ENCODE data around the gene KRT7.
"Not testable (repeated sequence)": the region's sequence is repeated elsewhere in the genome, so short reads cannot be mapped to it uniquely, and the experiment has no call there.

Gene KRT7

DNA sequence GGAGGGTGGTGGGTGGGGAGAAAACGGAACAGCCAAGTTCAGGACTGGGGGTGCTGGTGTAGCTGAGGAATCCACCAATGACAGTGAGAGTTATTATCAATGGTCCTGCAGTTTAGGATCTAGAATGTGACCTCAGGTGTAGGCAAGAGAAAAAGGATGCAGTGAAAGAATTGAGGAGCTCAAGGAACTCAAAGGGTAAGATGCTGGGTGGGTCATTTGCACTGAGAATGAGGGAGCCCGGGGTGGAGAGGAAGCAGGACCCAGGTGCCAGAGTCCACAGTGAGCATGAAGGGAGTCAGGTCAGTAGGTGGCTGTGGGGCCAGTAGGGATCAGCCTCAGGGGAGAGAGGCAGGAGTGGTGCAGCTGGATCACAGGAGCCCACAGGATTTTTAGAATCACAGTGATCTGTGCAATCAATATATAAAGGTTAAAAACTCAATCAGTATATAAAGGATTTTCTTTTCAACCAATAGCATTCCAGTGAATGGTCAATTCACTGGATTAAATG lies 3.2 kb upstream of the KRT7 start:
- DNase-seq (ENCODE audit: low read depth in 2 of 3, low spot score in 2 of 3), result no peak

DNA sequence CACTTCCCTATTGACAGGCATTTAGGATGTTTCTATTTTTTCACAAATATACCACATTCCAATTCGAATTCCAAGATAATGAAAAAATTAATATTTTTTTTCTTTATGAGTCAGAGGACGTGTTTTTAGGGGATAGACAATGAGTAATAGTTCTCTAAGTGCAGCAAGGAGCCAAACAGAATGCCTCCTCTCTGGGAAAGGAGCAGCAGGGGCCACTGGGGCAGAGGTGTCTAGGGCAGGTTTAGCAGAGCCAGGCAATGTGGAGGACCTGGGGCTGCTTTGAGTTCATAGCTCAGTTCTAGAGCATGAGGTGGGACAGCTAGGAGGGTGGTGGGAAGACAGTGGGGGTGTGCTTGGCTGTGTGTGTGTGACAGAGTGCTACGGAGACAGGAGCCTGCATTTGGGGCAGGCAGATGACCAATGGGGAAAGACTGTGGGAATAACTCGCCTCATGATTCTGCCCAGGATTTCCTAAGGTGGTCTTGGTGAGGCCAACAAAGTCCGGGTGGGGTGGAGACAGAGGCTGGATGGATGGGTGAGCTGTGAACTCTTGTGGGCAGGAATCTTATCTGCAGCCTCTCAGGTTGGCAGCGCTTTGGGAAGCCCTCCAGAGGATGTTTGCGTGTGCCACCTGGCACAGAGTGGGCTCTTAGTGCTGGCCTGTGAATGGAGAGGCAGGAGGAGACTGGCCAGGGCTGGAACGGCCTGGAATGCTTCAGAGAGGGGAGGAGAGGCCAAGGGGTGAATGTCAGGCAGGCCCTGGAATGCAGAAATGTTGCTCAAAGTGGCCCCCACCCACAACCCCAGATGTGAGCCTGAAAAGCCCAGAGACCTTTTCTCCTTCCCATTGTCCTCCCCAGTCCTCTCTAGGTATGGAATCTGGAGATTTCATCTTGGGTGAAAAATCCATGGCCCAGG lies 2.4 kb upstream of the KRT7 start:
- no peak for DNase-seq (ENCODE audit: low read depth in 2 of 3, low spot score in 2 of 3)

DNA sequence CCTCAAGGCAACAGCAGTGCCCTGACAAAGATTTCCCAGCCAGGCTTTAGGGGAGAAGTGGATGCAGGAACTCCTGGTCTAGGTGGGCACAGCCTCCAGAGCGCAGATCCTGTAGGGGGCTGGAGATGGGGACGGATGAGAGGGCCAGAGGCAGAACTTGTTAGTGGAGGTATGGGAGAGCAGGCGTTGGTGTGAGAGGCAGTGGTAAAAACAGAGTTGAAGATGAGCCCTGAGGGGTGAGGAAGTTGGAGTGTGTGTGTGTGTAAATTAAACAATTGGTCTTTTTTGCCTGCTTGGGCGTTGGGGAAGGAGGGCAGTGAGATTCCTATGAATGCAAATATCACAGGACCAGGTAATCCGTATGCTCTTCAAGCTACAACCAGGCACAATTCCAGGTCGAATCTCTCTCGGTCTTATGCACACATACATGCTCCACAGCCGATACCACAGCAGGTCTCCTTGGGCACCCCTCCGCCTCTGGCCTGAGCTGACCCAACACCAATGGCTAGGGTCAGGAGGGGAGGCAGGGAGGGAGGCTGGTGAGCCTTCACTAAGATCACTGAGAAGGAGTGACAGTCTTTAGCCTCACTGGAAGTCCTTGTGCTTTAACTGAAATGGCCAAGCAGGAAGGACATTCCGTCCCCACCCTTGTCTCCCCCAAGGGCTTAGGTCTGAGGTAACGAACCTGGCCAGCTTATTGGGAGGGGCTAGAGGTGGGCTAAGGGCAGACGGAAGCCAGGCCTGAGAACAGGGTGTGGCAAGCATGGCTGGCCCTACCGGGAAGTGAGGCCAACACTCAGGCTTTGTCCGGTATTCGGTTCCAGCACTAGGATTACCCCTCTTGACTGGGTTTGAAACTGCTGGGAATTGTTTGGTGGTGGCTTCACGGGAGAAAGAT lies 1.5 kb upstream of the KRT7 start:
- DNase-seq (ENCODE audit: low read depth in 2 of 3, low spot score in 2 of 3), result no peak

DNA sequence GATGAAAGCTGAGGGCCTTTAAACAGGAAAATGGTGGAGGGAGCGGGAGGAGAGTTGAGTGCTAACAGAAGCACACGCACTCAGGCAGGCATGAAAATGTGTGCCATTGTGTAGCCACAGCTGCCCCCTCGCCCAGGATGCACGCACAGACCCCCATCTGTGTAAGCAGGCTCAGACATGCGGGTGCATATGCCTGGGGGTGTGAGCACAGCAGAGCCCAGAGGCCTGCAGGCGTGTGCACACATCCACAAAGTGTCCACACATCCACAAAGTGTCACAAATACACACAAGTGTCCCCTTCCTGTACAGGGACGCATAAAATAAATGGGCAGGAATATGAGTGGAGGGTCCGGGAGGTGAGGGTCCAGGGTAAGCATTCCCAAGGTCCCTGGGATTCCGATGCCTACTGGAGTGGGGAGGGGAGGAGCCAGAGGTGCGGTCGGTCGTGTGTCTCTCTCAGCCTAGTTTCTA lies 805 bp upstream of the KRT7 start:
- DNase-seq (ENCODE audit: low read depth in 2 of 3, low spot score in 2 of 3), result no peak

DNA sequence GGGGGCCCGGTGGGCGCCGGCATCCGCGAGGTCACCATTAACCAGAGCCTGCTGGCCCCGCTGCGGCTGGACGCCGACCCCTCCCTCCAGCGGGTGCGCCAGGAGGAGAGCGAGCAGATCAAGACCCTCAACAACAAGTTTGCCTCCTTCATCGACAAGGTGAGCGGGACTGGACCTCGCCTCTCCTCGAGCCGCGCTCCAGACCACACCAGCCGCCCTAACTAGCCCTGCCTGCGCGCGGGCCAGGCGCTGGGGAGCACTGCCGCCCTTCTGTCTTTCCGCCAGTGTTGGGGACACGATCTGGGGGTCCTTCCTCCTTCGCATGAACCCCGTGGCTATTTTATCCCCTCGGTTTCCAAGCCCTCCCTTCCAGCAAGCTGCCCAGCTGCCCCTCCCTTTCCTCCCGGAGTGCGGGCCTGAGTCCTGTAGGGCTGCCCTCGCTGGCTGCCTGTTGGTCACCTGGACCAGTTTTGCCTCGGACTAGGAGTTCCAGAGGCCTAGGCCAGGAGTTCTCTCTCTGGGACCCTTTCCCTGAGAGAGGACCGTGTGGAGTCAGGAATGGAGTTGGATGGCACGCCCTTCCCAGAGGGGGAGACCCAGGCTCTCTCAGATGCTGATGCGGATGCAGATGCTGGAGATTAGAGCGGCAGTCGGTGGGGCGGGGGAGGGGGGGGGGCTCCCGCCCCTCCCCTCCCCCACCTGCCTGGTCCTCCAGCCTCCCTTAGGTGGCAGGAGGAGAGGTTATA lies 592 bp downstream of the KRT7 start:
- DNase-seq (ENCODE audit: low read depth in 2 of 3, low spot score in 2 of 3), result no peak

DNA sequence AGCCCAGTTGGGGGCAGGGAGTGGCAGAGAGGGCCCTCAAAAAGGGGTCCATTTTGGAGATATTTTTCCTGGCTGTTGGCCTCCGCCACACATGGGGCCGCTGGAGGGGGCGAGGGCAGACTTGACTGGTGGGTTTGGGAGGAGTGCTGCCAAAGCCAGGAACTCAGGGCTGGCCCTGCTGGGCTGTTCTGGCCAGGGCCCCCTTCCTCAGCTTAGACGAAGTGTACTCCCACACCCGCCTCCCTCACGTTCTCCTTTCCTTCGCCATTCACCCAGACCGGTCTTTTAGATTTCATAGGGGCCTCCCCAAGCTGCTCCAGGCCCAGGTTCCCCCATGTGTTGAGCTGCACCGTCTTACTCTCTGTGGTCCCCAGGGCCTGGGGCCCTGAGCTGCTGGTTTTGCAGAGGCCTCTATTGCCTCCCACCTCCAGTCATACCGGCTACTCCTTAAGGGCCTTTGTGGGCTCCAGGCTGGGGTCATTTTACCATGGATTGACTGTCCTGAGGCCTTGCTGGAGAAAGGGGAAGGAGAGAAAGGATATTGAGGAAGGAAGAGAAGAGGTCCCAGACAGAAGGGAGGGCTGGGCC lies 1.3 kb downstream of the KRT7 start:
- DNase-seq (ENCODE audit: low read depth in 2 of 3, low spot score in 2 of 3), result no peak

DNA sequence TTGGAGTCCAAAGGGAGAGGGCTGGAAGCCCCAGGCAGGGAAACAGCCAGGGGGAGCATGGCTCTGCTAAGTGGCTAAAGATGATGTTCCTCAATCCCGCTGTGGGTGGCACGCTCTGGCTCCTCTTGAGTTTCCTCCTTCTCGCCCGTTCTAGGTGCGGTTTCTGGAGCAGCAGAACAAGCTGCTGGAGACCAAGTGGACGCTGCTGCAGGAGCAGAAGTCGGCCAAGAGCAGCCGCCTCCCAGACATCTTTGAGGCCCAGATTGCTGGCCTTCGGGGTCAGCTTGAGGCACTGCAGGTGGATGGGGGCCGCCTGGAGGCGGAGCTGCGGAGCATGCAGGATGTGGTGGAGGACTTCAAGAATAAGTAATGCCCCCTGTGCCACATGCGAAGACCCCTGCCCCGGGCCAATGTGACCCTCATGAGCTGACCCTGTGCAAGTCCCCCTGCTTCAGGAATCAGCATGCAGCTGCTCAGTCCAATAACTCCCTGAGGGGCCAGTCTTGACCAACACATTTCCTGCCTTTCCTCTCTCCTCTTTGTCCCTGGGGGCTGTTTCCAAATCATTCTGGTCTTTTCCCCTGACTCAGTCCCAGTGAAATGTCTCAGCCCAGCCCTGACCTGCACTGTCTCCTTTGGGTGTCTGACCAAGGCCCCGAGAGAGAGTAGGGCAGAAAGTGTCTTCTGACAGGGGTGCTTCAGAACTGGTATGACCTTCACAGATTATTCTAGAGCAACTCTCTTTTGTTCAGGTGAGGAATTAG lies 2.1 kb downstream of the KRT7 start:
- no peak for DNase-seq (ENCODE audit: low read depth in 2 of 3, low spot score in 2 of 3)

DNA sequence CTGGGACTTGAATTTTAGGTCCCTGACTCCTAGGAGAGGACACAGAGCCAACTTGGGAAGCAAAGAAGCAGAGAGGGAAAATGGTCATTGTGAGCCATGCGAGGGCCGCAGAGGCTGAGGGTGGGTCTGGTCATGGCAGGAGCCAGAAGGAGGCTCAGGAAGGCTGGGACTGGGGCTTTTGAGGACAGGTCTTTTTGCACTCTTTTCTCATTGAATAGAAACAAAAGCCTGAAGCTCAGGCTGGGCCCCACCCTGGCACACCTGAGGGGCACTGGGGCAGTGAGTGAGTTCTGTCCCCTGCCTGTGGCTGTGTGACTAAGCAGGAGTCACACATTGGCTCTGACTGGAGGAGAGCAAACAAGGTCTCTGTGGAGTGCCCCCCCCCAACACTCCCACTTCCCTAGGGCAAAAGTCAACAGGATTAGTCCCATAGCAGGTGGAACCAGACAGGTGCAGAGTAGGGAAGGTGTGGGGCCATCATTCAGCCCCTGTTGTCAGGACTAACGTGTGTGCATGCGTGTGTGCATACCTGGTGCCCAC lies 2.8 kb downstream of the KRT7 start:
- no peak for DNase-seq (ENCODE audit: low read depth in 2 of 3, low spot score in 2 of 3)

DNA sequence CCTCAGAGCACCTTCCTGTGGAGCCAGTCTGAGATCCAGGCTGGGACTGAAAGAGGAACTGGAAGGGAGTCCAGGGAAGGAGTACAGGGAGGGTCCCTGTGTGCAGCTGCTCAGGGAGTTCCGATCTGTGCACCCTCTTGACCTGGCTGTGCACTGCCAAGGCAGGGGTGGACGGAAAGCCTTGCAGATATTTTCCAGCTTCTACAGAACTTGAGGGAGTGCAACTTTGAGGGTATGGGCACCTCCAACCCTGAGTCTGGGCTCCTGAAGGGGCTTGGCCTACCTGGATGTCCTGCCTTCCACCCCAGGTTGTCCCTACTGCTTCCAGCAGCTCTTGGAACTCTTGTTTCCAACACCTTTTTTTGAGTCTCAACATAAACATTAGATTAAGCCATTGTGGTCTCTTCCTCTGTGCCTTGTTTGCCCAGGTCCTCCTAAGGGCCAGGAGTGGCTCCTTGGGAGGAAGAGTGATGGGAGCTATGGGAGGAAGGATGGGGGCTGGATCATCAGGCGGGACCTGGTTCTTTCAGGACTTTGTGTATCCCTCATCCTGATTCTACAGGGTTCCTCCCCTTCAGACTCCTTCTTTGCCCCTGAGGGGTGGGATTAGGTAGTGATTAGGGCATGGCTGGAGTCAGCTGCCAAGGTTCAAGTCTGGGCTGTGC lies 3.5 kb downstream of the KRT7 start:
- DNase-seq (ENCODE audit: low read depth in 2 of 3, low spot score in 2 of 3), result no peak

DNA sequence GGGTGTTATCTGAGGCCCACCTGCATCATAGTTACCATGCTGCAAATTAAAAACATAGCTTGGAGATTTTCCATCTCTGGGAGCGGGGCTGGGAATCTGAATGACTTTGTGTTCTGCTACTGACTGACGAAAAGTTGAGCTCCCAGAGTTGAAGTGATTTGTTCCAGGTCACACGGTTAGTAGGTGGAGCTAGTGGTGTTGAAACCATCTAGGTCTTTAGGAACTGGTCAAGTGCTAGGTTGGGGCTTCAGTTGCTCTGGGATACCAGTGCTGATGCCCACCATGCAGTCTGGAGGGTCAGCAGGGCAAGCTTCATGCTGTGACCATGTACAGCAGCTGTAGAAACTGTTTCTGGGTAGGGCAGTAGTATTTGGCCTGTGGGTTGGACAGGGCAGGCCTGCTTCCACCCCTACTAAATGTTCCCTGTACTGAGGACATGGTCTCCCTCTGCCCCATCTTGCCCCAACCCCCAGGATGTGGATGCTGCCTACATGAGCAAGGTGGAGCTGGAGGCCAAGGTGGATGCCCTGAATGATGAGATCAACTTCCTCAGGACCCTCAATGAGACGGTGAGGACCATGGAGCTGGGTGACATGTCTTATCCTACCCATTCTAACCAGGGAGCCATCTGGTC lies 5.3 kb downstream of the KRT7 start:
- no peak for DNase-seq (ENCODE audit: low read depth in 2 of 3, low spot score in 2 of 3)

DNA sequence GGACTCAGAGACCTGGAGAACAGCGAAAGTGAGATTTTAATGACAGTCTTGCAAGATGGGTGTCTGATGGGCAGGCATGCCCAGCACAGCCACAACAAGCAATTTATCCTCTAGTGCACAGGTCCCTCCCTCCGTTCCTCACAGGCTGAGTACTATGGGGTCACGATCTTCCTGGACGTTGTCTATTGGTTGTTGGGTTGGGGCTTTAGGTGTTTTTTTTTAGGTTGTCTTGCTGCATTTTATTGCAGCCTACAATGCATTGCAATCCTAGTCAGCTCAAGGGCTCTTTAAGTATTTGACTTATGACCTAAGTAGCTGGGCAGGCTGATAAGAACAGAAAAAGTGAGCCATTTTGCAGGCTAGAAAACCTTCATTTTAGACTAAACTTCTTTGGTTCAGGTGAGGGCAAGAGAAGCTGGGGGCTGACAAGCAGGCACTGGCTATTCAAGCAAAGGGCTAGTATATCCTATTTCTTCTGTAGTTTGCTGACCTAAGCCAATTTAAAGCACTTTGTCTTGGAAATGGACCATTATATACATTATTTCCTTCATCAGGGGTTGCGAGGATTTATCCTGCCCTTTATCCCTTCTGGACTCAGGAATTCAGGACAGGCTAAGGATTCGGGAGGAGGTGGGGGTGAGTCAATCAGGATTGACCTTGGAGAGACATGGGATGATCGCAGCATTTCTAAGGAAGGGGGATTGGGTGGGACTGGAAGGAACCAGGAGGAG lies 6.0 kb downstream of the KRT7 start:
- DNase-seq (ENCODE audit: low read depth in 2 of 3, low spot score in 2 of 3), result no peak

DNA sequence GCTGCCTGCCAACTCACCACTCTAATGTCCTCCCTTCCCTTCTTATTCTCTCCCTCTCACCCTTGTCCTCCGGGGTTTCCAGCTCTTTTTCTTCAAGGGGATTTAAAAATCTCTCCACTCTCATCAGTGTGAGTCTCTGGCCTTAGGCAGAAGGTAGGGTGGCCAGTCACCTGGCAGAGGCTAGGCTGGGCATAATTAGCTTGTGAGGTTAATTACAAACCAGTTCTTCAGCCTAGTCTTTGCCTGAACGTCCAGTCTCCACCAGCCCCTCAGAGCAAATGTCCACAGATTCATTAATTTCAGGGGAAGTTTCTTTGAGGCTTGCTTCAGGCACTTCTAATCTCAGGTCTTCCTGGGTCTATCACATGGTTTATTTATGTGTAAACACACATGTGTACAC lies 6.7 kb downstream of the KRT7 start:
- no peak for DNase-seq (ENCODE audit: low read depth in 2 of 3, low spot score in 2 of 3)

DNA sequence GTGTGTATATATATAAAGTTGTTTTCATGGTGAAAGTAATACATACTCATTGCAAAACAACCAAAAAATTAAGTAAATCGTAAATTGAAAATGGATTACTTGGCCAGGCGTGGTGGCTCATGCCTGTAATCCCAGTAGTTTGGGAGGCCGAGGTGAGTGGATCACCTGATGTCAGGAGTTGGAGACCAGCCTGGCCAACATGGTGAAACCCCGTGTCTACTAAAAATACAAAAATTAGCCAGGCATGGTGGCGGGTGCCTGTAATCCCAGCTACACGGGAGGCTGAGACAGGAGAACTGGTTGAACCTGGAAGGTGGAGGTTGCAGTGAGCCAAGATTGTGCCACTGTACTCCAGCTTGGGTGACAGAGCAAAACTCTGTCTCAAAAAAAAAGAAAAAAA lies 7.2 kb downstream of the KRT7 start:
- not testable (repeated sequence) for DNase-seq (ENCODE audit: low read depth in 2 of 3, low spot score in 2 of 3)

DNA sequence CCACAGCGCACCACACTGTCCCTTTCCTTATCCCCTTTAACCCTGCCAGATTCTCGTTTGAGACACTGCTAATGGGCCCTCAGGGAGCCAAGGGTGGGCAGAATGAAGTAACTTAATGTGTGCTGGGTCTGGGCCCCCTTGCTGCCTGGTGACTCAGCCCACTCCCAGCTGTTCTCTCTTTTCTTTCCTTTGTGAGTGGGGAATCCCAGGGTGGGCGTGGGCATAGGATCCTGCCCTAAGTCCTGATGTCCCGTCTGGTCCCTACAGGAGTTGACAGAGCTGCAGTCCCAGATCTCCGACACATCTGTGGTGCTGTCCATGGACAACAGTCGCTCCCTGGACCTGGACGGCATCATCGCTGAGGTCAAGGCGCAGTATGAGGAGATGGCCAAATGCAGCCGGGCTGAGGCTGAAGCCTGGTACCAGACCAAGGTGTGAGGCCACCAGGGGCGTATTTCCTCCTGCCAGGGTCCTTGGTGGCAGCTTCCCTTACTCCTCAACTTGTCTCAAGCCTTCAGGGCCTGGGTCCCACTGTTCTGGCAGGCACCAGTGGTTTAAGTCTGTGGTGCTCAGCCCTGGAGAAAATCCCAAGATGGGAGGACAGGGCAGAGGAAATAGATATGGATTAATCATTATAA lies 8.3 kb downstream of the KRT7 start:
- DNase-seq (ENCODE audit: low read depth in 2 of 3, low spot score in 2 of 3), result no peak

DNA sequence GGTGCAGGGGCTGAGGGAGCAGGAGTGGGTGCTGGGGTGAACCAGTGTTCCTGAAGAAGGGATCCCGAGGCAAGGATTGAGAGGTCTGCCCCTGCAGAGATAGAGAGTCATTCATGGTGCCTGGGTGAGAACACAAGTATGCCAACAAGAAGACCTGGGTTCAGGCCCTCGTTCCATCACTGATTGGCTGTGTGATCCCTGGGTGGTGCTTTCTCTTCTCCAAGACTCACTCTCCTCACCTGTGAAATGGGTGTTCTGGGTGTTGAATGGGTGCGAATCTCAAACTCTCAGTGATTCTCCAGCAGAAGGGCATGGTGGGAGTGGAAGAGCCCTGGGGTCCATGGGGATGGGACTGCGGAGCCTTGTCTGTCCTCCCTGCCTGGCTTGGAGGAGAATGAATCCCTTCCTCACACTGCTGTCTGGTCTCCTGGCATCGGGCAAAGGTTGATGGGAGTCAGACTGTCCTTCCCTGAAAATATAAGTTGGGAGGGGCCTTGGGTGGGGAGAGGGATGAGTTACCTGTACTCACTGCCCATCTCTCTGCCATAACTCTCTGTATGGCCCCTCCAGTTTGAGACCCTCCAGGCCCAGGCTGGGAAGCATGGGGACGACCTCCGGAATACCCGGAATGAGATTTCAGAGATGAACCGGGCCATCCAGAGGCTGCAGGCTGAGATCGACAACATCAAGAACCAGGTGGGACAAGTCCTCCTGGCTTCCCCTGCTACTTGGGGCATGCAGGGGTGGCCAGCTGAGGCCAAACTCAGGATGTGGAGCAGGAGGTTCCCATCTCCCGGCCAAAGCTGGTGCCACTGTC lies 9.6 kb downstream of the KRT7 start:
- DNase-seq (ENCODE audit: low read depth in 2 of 3, low spot score in 2 of 3), result no peak

DNA sequence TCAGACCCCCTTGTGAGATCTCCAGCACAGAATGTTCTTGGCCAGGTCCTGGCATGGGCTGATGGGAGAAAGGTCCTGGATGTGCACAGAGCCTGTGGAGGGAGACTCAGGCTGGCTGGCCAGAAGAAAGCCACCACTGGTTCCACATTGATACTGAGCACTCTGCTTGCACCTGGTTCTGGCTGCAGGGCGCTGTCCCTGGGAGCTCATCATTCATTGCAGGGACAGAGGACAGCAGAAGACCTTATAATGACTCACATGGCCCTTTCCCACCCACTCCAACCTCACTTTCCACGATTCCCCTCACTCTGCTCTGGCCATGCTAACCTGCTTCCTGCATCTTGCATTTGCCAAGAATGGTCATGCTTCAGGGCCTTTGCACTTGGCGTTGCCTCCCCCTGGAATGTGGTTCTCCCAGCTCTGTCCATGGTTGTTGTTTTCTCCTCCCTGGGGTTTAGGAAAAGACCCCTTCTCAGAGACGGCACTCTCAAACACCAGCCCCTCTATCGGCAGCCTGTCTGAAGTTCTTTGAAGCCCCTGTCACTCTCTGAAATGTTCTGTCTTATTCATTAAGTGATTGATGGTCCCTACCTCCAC lies 10.3 kb downstream of the KRT7 start:
- DNase-seq (ENCODE audit: low read depth in 2 of 3, low spot score in 2 of 3), result no peak
